Ovary (tissue), 3 donors: ENCODE measurements around the gene TNFRSF1A.

Source experiments
- CTCF ChIP-seq, 3 donors: fragments of 450-650 bp in 2 of 3; fragments of 200-600 bp in 1 of 3; IDR thresholded peaks; one replicate each; pipeline versions ENCODE4 v1.5.1 to v1.8.0; 2016 to 2022; ENCODE audit warnings: antibody characterized with exemption in 3 of 3, mild to moderate bottlenecking in 1 of 3
- EP300 ChIP-seq: sonication (generic); formaldehyde crosslinking; IDR thresholded peaks from one replicate; pipeline ENCODE4 v1.6.1; 2017; ENCODE audit warnings: antibody characterized with exemption
- POLR2A ChIP-seq: fragments of 450-650 bp; IDR thresholded peaks from one replicate; pipeline ENCODE4 v1.6.1; 2017; ENCODE audit warnings: antibody characterized with exemption, mild to moderate bottlenecking, moderate library complexity
- donor health status: DM: no; HTN: no; CAD: no.

DNA sequence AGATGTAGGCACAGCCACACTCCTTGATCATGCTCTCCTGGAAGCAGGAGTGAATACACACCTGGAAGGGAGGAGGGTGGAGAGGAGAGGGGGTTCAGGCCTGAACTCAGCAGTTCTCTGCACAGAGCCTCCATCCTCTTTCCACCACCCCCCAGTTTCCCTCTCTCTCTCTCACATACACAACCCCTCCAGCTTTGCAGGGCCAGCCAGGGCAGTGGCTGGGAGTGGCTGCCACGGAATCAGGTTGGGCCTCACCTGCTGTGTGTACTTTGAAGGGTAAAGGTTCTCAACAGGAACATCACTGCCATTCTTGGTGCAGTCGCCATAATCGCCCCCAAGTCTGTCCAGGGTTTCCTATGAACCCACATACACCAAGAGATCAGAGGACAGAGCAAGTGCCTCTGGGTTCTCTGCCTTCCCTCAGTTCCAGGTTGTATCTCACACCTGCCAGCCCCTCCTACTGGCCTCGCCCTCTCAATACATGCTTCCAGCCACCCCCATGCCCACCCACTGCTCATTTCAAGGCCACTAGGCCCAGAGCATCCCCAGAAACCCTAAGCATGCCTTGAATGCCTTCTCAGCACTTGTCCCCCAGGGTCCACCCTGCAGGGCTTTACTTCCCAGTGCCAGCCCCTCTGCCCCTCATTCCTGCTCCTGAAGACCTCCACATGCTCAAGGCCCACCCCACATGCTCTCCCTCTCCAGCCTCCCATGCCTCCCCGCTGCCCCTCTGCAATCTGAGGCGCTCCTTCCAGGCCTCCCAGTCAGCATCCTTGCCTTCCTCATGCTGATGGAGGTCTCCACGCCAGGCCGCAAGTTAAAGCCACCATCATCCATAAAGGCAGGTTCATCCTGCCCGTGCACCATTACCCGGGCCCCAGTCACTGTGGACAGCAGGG lies 12.9 kb upstream of the TNFRSF1A start:
- TF ChIP-seq CTCF (IDR thresholded peaks at IDR 0.05) = no peak
- TF ChIP-seq EP300 = no peak
- no peak for TF ChIP-seq POLR2A
